Measurements from ENCODE around the gene CD37.

CD37 gene

DNA sequence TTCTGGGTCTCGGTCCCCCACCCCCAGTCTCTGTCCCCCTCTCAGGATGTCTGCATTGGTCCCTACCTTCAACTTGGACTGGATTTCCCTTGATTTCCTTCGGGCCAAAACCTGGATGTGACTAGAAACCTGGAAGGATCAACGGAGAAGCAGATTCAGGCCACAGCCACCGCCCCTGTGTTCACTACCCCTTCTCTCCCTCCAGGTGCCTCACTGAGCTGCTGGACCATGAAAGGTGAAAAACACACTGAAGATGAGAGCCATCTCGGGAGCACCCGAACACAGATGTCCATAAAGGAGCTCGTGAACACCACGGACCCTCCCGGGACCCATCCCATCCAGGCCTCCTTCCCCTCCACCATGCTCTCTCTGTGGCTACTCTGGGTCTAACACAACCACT is 22.0 kb downstream of the CD37 start:
- H3K4me1 ChIP-seq, result peaks cover 0 to 15% (median 3%) of the 10 kb centered on the region in 4 donors
- H3K27ac ChIP-seq, result no peak overlapping the region
- no peak overlapping the region for H3K4me3 ChIP-seq
- H3K9me3 ChIP-seq, result no peaks in the 10 kb centered on the region
- DNase-seq, result no peak
- peaks cover 35 to 72% (median 53%) of the 10 kb centered on the region in 3 donors for H3K36me3 ChIP-seq
- intact Hi-C loops (cut with DNase I; ENCODE audit: low total_unique reads), result no loop called here
- no peaks in the 10 kb centered on the region for H3K27me3 ChIP-seq
- TF ChIP-seq, protein P1, sequence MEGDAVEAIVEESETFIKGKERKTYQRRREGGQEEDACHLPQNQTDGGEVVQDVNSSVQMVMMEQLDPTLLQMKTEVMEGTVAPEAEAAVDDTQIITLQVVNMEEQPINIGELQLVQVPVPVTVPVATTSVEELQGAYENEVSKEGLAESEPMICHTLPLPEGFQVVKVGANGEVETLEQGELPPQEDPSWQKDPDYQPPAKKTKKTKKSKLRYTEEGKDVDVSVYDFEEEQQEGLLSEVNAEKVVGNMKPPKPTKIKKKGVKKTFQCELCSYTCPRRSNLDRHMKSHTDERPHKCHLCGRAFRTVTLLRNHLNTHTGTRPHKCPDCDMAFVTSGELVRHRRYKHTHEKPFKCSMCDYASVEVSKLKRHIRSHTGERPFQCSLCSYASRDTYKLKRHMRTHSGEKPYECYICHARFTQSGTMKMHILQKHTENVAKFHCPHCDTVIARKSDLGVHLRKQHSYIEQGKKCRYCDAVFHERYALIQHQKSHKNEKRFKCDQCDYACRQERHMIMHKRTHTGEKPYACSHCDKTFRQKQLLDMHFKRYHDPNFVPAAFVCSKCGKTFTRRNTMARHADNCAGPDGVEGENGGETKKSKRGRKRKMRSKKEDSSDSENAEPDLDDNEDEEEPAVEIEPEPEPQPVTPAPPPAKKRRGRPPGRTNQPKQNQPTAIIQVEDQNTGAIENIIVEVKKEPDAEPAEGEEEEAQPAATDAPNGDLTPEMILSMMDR (IDR thresholded peaks at IDR 0.05), result no peak

DNA sequence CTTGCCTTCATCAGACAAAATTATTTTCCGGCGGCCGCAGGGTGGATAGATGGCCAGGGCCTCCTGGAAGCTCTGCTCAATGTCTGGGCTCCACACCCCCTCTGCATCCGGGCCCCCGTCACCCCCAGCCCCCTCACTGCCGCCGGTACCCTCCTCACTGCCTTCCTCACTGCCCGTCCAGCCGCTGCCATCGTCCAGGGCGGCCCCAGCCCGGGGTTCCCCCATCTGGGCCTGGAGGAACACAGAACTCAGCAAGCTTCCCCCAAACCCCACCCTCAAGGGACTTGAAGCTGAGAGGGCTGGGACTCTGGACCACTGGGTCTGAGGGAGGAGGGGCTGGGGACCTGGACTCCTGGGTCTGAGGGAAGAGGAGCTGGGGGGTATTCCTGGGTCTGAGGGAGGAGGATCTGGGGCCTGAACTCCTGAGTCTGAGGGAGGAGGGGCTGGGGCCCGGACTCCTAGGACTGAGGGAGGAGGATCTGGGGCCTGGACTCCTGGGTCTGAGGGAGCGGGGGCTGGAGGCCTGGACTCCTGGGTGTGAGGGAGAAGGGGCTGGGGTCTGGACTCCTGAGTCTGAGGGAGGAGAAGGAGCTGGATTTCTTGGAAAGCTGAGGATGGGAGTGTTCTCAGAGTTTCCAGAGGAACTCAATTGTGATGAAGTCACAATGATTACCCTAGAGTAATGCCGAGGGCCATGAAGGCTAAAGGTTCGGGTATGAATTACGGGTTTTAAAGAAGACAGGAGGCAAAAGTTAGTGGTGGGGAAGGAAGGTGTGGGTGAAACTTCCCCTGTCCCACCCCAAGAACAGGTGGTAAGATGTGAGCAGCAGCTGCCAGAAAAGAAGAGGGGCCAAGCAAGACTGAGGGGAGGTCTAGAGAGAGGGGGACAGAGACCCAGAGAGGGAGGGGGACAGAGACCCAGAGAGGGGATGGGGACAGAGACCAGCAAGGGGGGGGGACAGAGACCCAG is 24.9 kb downstream of the CD37 start:
- no peaks in the 10 kb centered on the region for H3K27me3 ChIP-seq
- H3K9me3 ChIP-seq, result no peaks in the 10 kb centered on the region
- H3K4me3 ChIP-seq, result no peak overlapping the region
- peak overlapping the region; percentile 84 to 96 for H3K27ac ChIP-seq
- peaks cover 2 to 20% (median 11%) of the 10 kb centered on the region in 4 donors for H3K4me1 ChIP-seq
- H3K36me3 ChIP-seq, result peaks cover 23 to 43% (median 30%) of the 10 kb centered on the region in 3 donors
- TF ChIP-seq, protein P1 (IDR thresholded peaks at IDR 0.05), result no peak
- intact Hi-C loops (cut with DNase I; ENCODE audit: low total_unique reads), result no loop called here
- DNase-seq, result no peak

DNA sequence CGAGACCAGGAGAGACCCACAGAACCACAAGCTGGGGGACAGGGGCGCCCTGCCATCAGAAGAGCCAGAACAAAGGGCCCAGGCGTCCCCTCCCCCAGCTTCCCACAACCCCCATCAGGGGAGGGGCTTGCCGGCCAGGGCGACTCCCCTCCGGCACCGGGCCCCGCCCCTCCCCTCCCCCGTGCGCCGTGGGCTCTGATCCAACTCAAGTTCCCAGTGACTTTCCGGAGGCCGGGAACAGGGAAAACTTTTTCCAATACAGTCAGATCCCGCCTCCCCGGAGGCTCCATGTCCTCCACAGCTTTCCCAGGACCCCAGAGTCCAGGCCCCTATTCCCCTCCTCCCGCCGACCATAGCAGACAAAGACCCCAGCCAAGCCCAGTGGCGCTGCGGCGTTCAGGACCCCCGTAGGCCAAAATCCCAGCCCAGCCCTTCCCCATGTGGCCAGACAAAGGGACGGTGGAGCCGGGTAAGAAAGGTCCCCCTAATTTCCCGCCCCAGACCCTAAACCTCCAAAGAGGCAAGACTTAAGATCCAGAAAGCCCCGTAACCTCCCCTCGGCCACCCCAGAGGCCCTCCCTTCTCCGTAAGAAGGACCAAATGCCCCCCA is 26.3 kb downstream of the CD37 start:
- intact Hi-C loops (cut with DNase I; ENCODE audit: low total_unique reads), result no loop called here
- Histone ChIP-seq H3K36me3 (peaks cover 16 to 33% (median 27%) of the 10 kb centered on the region in 3 donors), H3K27ac (peak overlapping the region; percentile 84 to 96)

DNA sequence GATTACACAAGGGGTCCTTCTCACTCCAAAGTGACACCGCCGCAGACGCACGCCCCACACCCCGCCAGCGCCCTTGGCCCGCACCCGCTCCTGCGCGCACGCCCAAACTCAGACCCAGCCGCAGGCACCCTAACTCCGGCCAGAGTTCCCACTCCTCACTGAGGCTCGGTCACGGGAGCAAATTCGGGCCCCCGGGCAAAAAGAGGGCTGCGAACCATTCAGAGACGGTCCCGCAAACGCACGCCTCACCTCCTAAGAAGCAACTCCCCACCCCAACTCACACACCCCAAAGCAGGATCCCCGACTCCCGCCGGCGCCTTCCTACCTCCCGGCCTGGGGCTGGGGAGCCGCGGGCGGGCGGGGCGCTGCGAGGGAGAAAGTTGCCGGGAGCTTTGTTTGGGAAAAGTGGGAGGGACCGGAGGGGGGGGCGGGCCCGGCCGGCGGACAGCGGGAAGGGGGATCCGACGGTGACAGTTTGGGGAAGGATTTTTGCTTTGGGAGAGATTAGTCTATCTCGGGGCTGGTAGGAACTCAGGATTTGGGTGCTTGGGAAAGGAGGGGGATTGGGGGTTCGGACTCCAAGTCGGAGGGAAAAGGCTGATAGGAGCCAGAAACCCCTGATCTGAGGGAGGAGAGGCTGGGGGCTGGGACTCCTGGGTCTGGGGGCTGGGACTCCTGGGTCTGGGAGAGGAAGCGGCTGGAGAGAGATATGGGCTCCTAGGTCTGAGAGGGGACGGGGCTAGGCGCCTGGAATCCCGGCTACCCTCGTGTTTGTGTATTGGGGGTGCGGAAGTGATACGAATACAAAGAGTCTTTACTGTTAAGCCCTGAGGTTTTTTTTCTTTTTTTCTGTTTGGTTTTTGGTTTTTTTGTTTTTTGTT is 27.1 kb downstream of the CD37 start, which contains the start of gene TEAD2:
Gene TEAD2 (minus strand): TSS at position 369 of the 881 bp plus-strand sequence. CDS start 2,341 bp downstream, outside the sequence.
- intact Hi-C loops (cut with DNase I; ENCODE audit: low total_unique reads), result no loop called here
- DNase-seq, result peak; percentile 75 to 90
- H3K27ac ChIP-seq, result peak within 1 kb of the TSS; percentile 84 to 96
- H3K4me3 ChIP-seq, result peak within 1 kb of the TSS; percentile 81 to 98
- TF ChIP-seq, protein P1 (IDR thresholded peaks at IDR 0.05), result no peak
- H3K9me3 ChIP-seq, result no peaks in the 10 kb centered on the region
- peaks cover 16 to 26% (median 25%) of the 10 kb centered on the region in 3 donors for H3K36me3 ChIP-seq
- peaks cover 2 to 20% (median 11%) of the 10 kb centered on the region in 4 donors for H3K4me1 ChIP-seq
- no peaks in the 10 kb centered on the region for H3K27me3 ChIP-seq

More for the DNA sequence above, 26.3 kb downstream of the CD37 start:
- peak; percentile 77 to 91 for DNase-seq
- TF ChIP-seq, protein P1 (IDR thresholded peaks at IDR 0.05), result no peak
- Histone ChIP-seq H3K9me3 (no peaks in the 10 kb centered on the region), H3K4me3 (peak overlapping the region; percentile 81 to 98), H3K27me3 (no peaks in the 10 kb centered on the region), H3K4me1 (peaks cover 2 to 20% (median 11%) of the 10 kb centered on the region in 4 donors)

DNA sequence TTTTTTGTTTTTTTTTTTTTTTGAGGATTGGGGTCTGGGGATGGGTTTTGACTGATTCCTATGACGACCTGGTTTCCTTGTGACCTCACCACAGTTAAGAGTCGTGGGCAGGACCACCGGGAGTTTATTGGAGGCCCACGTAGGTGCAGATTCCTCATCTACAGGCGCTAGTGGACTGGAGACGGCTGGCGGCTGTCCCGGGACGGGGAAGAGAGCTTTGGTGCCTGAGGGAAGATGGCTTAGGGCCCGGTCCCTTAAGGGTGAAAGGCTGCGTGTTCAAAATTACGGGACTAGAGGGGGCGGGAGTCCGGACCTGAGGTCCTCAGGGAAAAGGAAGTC is 27.7 kb downstream of the CD37 start:
- no peaks in the 10 kb centered on the region for H3K27me3 ChIP-seq

More for the DNA sequence above, 27.7 kb downstream of the CD37 start:
- H3K4me1 ChIP-seq, result peaks cover 2 to 20% (median 11%) of the 10 kb centered on the region in 4 donors
- peak; percentile 52 to 86 for DNase-seq
- TF ChIP-seq, protein P1 (IDR thresholded peaks at IDR 0.05), result no peak
- H3K4me3 ChIP-seq, result peak overlapping the region; percentile 81 to 98
- peaks cover 15 to 21% (median 20%) of the 10 kb centered on the region in 3 donors for H3K36me3 ChIP-seq
- intact Hi-C loops (cut with DNase I; ENCODE audit: low total_unique reads), result no loop called here
- peak overlapping the region; percentile 84 to 96 for H3K27ac ChIP-seq
- H3K9me3 ChIP-seq, result no peaks in the 10 kb centered on the region

All from tibial artery (tissue), 4 donors.